ENCODE measurements around the gene LAMA1. TPM values are rescaled to one million over a fixed set of nuclear protein-coding genes. Genes with fewer than 3 reads are reported as not detected.

LAMA1 gene
- total RNA-seq, 1 experiment from 2014 or later = 28.8 TPM

GRCh38 chr18:7158216-7158615 is 40.6 kb upstream of the LAMA1 start:
- no peak overlapping the region for H3K27ac ChIP-seq (ENCODE audit: insufficient read length, low read depth, low read length)
- Mint-ChIP-seq H3K4me3 (no peak overlapping the region), H3K9me3 (0 out of 5 replicates have a peak, but pooled peaks cover 0 to 3% of the 10 kb centered on the region in 2 experiments), H3K36me3 (ENCODE audit: insufficient read depth in 1 of 3, low read depth in 3 of 3) (no peaks in the 10 kb centered on the region; a peak in 1 of 7 replicates), H3K4me1 (peaks cover 7 to 13% of the 10 kb centered on the region in 2 experiments), H3K27ac (no peak overlapping the region), H3K27me3 (ENCODE audit: low read depth) (no peaks in the 10 kb centered on the region; the same call in 1 of the 2 replicates)
- H2BK12ac ChIP-seq (ENCODE audit: insufficient read length, low read depth, low read length) = no peak overlapping the region
- no peak overlapping the region for H2BK20ac ChIP-seq (ENCODE audit: low read depth, low read length, poor library complexity, severe bottlenecking)
- no peak overlapping the region for H2AK5ac ChIP-seq (ENCODE audit: insufficient read length, low read length)
- no peaks in the 10 kb centered on the region for H3K23me2 ChIP-seq (ENCODE audit: insufficient read length, low read depth, low read length, poor library complexity, severe bottlenecking)
- H3K23ac ChIP-seq (ENCODE audit: insufficient read length, low read depth, low read length) = no peak overlapping the region
- H2BK5ac ChIP-seq (ENCODE audit: insufficient read length, low read length) = no peak overlapping the region
- H4K5ac ChIP-seq (ENCODE audit: insufficient read length, low read depth, low read length) = no peak overlapping the region
- no peak for DNase-seq
- no peak overlapping the region for H3K56ac ChIP-seq (ENCODE audit: insufficient read length, low read depth, low read length)
- no peak overlapping the region for H3T11ph ChIP-seq (ENCODE audit: low read length)
- TF ChIP-seq CTCF (conservative IDR thresholded peaks at IDR 0.05) = no peak
- no peak overlapping the region for H3K4ac ChIP-seq (ENCODE audit: low read depth, low read length)
- H4K91ac ChIP-seq (ENCODE audit: insufficient read length, low read depth, low read length) = no peak overlapping the region
- H3K27me3 ChIP-seq (ENCODE audit: insufficient read depth, low read length) = no peaks in the 10 kb centered on the region
- H2BK120ac ChIP-seq (ENCODE audit: low read depth, low read length, poor library complexity, severe bottlenecking) = no peak overlapping the region
- no peaks in the 10 kb centered on the region for H3K9me3 ChIP-seq (ENCODE audit: control insufficient read depth, low read depth, low read length)
- H3K4me1 ChIP-seq (ENCODE audit: insufficient read depth, low read length) = no peaks in the 10 kb centered on the region; the same call in 1 of the 2 replicates
- H3K9ac ChIP-seq (ENCODE audit: extremely low read depth, insufficient read length, low read length) = no peak overlapping the region
- H3K79me2 ChIP-seq (ENCODE audit: insufficient read depth, low read length) = no peaks in the 10 kb centered on the region
- no peaks in the 10 kb centered on the region for H4K20me1 ChIP-seq (ENCODE audit: control insufficient read depth, insufficient read depth, insufficient read length)
- H3K18ac ChIP-seq (ENCODE audit: insufficient read length, low read depth, low read length) = no peak overlapping the region
- H2AFZ ChIP-seq (ENCODE audit: low read length) = no peak overlapping the region
- WGBS (ENCODE audit: extremely low coverage, insufficient read length, low lambda C conversion rate) = no CpG with 5 or more reads among the region's 10 CpGs
- H4K8ac ChIP-seq (replicated peaks; ENCODE audit: insufficient read length, low read depth, low read length) = no peak overlapping the region
- no peak overlapping the region for H3K4me2 ChIP-seq (ENCODE audit: insufficient read depth, insufficient read length, low read length)
- no peak overlapping the region for H2BK15ac ChIP-seq (ENCODE audit: low read depth, low read length)
- no peaks in the 10 kb centered on the region for H3K79me1 ChIP-seq (ENCODE audit: insufficient read depth, low read depth, low read length, poor library complexity, severe bottlenecking)
- H3K14ac ChIP-seq (ENCODE audit: insufficient read depth, low read length) = no peak overlapping the region
